ENCODE data around the gene DTX3L. TPM values are rescaled to one million over a fixed set of nuclear protein-coding genes. Genes with fewer than 3 reads are reported as not detected.

The DTX3L gene
- total and polyA plus RNA-seq, 2 of the 13 experiments (the other 11 are each of a cell fraction or from before 2014, with no cell fraction given): 2.5 to 10.9 TPM

- H3K27me3 ChIP-seq (ENCODE audit: control insufficient read depth in 1 of 2, insufficient read depth in 2 of 2, low read length in 2 of 2): peaks cover 2 to 56% of the 10 kb centered on the region in 2 experiments
- H4K20me1 ChIP-seq (ENCODE audit: insufficient read depth, low read length): no peaks in the 10 kb centered on the region
- no peaks in the 10 kb centered on the region for H3K79me2 ChIP-seq (ENCODE audit: insufficient read depth, low read length)
- TF ChIP-seq TAF1 (CRISPR knock-in tag; IDR thresholded peaks at IDR 0.05): no peak
- TF ChIP-seq MATR3 (CRISPR knock-in tag; IDR thresholded peaks at IDR 0.05): no peak
- no peak for TF ChIP-seq ZNF562 (CRISPR knock-in tag; IDR thresholded peaks at IDR 0.05; ENCODE audit: borderline replicate concordance)
- no peak for TF ChIP-seq PRDM10 (CRISPR knock-in tag; IDR thresholded peaks at IDR 0.05; ENCODE audit: low read depth)
- TF ChIP-seq ZNF12 (CRISPR knock-in tag; IDR thresholded peaks at IDR 0.05): no peak
- TF ChIP-seq IRF1 (CRISPR knock-in tag; IDR thresholded peaks at IDR 0.05; ENCODE audit: low read depth): no peak
- TF ChIP-seq DMTF1 (CRISPR knock-in tag; IDR thresholded peaks at IDR 0.05): no peak
- 3% methylated on average over 3 of the region's 3 CpGs for WGBS (ENCODE audit: low lambda C conversion rate)
- FAIRE-seq (no peak), ATAC-seq (no peak), DNase-seq (ENCODE audit: low spot score) (no peak)
- no peak overlapping the region for H3K9ac ChIP-seq (ENCODE audit: insufficient read depth, low read depth, low read length)
- in situ Hi-C loops (cut with HindIII; ENCODE audit: extremely low pct_ligation_motif_present, low pct_unique_long_range_greater_than_20kb): no loop called here
- no peaks in the 10 kb centered on the region for H3K36me3 ChIP-seq (replicated peaks in 1 of 2; ENCODE audit: control insufficient read depth in 1 of 2, insufficient read depth in 2 of 2, low read length in 2 of 2)
- no TSS peak for BruUV-seq (replicated peaks)
- ChIA-PET CTCF (ENCODE audit: low intra/inter-chr PET ratio, low total read pairs) (no interaction called here), POLR2A (no interaction called here)
- no peak overlapping the region for H3K27ac ChIP-seq (ENCODE audit: extremely low read length, insufficient read depth, low read length)
- no peaks in the 10 kb centered on the region for H3K9me3 ChIP-seq (ENCODE audit: low read length)
- no peak overlapping the region for H3K4me2 ChIP-seq (ENCODE audit: low read depth, low read length)
- no peaks in the 10 kb centered on the region for H3K4me1 ChIP-seq (ENCODE audit: insufficient read depth, low read length)
- H2AFZ ChIP-seq (ENCODE audit: low read length): no peak overlapping the region
- H3K4me3 ChIP-seq (replicated peaks in 1 of 3; ENCODE audit: insufficient read depth in 1 of 3, low read depth in 2 of 3, low read length in 3 of 3): no peak overlapping the region
- intact Hi-C loops (cut with micrococcal nuclease; ENCODE audit: unreplicated experiment): no loop called here
Measured at GRCh38 chr3:122621112-122621511, 57.0 kb downstream of the DTX3L start.

Measured in HepG2 (cell line).